ENCODE data around the gene ARHGAP24. TPM values are rescaled to one million over a fixed set of nuclear protein-coding genes. Genes with fewer than 3 reads are reported as not detected.

The ARHGAP24 gene
- total RNA-seq, 2 donors from 2014 or later, result 66.8 to 85.6 TPM

GRCh38 chr4:85783483-85783882 is 308.5 kb downstream of the ARHGAP24 start:
- Mint-ChIP-seq H3K27me3 (ENCODE audit: insufficient read depth) (no peaks in the 10 kb centered on the region), H3K36me3 (ENCODE audit: low read depth) (peaks cover 4% of the 10 kb centered on the region), H3K4me3 (no peak overlapping the region), H3K4me1 (peaks cover 25% of the 10 kb centered on the region), H3K27ac (no peak overlapping the region), H3K9me3 (no peaks in the 10 kb centered on the region)
- WGBS, 2 experiments (ENCODE audit: insufficient coverage in 1 of 2, insufficient read length in 1 of 2), result 79 to 100% methylated on average over 2 of the region's 2 CpGs
- no peaks in the 10 kb centered on the region for H3K4me1 ChIP-seq (ENCODE audit: control insufficient read depth, insufficient read depth, low read length)
- H3K27me3 ChIP-seq (ENCODE audit: control insufficient read depth, insufficient read depth, low read length, poor library complexity, severe bottlenecking), result no peaks in the 10 kb centered on the region
- peaks cover 7% of the 10 kb centered on the region for H3K9me3 ChIP-seq (ENCODE audit: control insufficient read depth, low read length)
- no peak overlapping the region for H3K4me3 ChIP-seq (ENCODE audit: low read length)
- no peak overlapping the region for H3K9ac ChIP-seq (ENCODE audit: extremely low read depth, low read length, poor library complexity, severe bottlenecking)
- no peak overlapping the region for H3K27ac ChIP-seq (ENCODE audit: low read depth, low read length)
- DNase-seq, result no peak
- no peaks in the 10 kb centered on the region for H3K36me3 ChIP-seq (ENCODE audit: control insufficient read depth, insufficient read depth, low read length)
- TF ChIP-seq CTCF (conservative IDR thresholded peaks at IDR 0.05), result no peak

GRCh38 chr4:85783900-85784299 is 308.9 kb downstream of the ARHGAP24 start:
- H3K27ac Mint-ChIP-seq, result no peak overlapping the region
- no peak for TF ChIP-seq CTCF (conservative IDR thresholded peaks at IDR 0.05)
- H3K27ac ChIP-seq (ENCODE audit: low read depth, low read length), result no peak overlapping the region
- DNase-seq, result no peak
- H3K4me1 Mint-ChIP-seq, result peaks cover 25% of the 10 kb centered on the region
- peaks cover 4% of the 10 kb centered on the region for H3K36me3 Mint-ChIP-seq (ENCODE audit: low read depth)
- WGBS, 2 experiments (ENCODE audit: insufficient coverage in 1 of 2, insufficient read length in 1 of 2), result 90 to 100% methylated on average over 1 of the region's 1 CpG
- no peaks in the 10 kb centered on the region for H3K9me3 Mint-ChIP-seq
- no peak overlapping the region for H3K4me3 ChIP-seq (ENCODE audit: low read length)
- no peak overlapping the region for H3K9ac ChIP-seq (ENCODE audit: extremely low read depth, low read length, poor library complexity, severe bottlenecking)
- H3K27me3 Mint-ChIP-seq (ENCODE audit: insufficient read depth), result no peaks in the 10 kb centered on the region
- no peak overlapping the region for H3K4me3 Mint-ChIP-seq
- H3K9me3 ChIP-seq (ENCODE audit: control insufficient read depth, low read length), result peaks cover 7% of the 10 kb centered on the region
- no peaks in the 10 kb centered on the region for H3K4me1 ChIP-seq (ENCODE audit: control insufficient read depth, insufficient read depth, low read length)
- no peaks in the 10 kb centered on the region for H3K36me3 ChIP-seq (ENCODE audit: control insufficient read depth, insufficient read depth, low read length)
- H3K27me3 ChIP-seq (ENCODE audit: control insufficient read depth, insufficient read depth, low read length, poor library complexity, severe bottlenecking), result no peaks in the 10 kb centered on the region

GRCh38 chr4:85784348-85784747 is 309.4 kb downstream of the ARHGAP24 start:
- Mint-ChIP-seq H3K27ac (no peak overlapping the region), H3K9me3 (no peaks in the 10 kb centered on the region), H3K36me3 (ENCODE audit: low read depth) (peaks cover 4% of the 10 kb centered on the region), H3K4me3 (no peak overlapping the region), H3K27me3 (ENCODE audit: insufficient read depth) (no peaks in the 10 kb centered on the region), H3K4me1 (peaks cover 25% of the 10 kb centered on the region)
- 60 to 83% methylated on average over 1 to 3 of the region's 3 CpGs for WGBS, 2 experiments (ENCODE audit: insufficient coverage in 1 of 2, insufficient read length in 1 of 2)
- Histone ChIP-seq H3K27me3 (ENCODE audit: control insufficient read depth, insufficient read depth, low read length, poor library complexity, severe bottlenecking) (no peaks in the 10 kb centered on the region), H3K4me1 (ENCODE audit: control insufficient read depth, insufficient read depth, low read length) (no peaks in the 10 kb centered on the region), H3K4me3 (ENCODE audit: low read length) (no peak overlapping the region), H3K36me3 (ENCODE audit: control insufficient read depth, insufficient read depth, low read length) (no peaks in the 10 kb centered on the region), H3K9me3 (ENCODE audit: control insufficient read depth, low read length) (peaks cover 7% of the 10 kb centered on the region), H3K9ac (ENCODE audit: extremely low read depth, low read length, poor library complexity, severe bottlenecking) (no peak overlapping the region), H3K27ac (ENCODE audit: low read depth, low read length) (no peak overlapping the region)
- no peak for TF ChIP-seq CTCF (conservative IDR thresholded peaks at IDR 0.05)
- DNase-seq, result no peak

Data from endodermal cell (in vitro differentiated cells).